Natural killer cell (primary cell): Measurements from ENCODE around the gene NOL4L. TPM values are rescaled to one million over a fixed set of nuclear protein-coding genes. Genes with fewer than 3 reads are reported as not detected.
"Not testable (repeated sequence)": the region's sequence is repeated elsewhere in the genome, so short reads cannot be mapped to it uniquely, and the experiment has no call there.

ENCODE experiments used
- ATAC-seq, 3 donors: fragments of 150-1000 bp in 2 of 3; fragments of 200-7000 bp in 1 of 3; cut with Tn5 transposase; 1 replicate in 1 of 3; 2 replicates in 2 of 3; pipeline ENCODE4 v1.10.0; 2021; ENCODE audit warnings: mild to moderate bottlenecking in 2 of 3, moderate library complexity in 2 of 3
- DNase-seq, 2 donors: peaks; one replicate each; pipeline versions ENCODE4 v3.0.0 to v3.0.0-alpha.2; 2013 to 2021; ENCODE audit warnings: mixed read lengths in 1 of 2
- H3K27ac ChIP-seq: one replicate; pipeline ENCODE4 v1.5.1; 2013; ENCODE audit warnings: mild to moderate bottlenecking, low read length
- H3K27me3 ChIP-seq: one replicate; pipeline ENCODE4 v1.6.1; 2013; ENCODE audit warnings: low read length; ENCODE audit not compliant: control insufficient read depth, insufficient read depth
- H3K36me3 ChIP-seq: one replicate; pipeline ENCODE4 v1.6.1; 2013; ENCODE audit warnings: low read length; ENCODE audit not compliant: control insufficient read depth, insufficient read depth
- H3K4me1 ChIP-seq: one replicate; pipeline ENCODE4 v1.6.1; 2013; ENCODE audit warnings: low read length; ENCODE audit not compliant: control insufficient read depth, insufficient read depth
- H3K4me3 ChIP-seq: one replicate; pipeline ENCODE4 v1.5.1; 2013; ENCODE audit warnings: low read length
- H3K9me3 ChIP-seq: one replicate; pipeline ENCODE4 v1.6.1; 2013; ENCODE audit warnings: low read length; ENCODE audit not compliant: control insufficient read depth, insufficient read depth
- H3K27ac Mint-ChIP-seq, 2 donors: one replicate each; pipeline ENCODE4 v1.8.0; 2022; ENCODE audit warnings: mild to moderate bottlenecking in 2 of 2, mixed read lengths in 2 of 2, moderate library complexity in 1 of 2
- H3K27me3 Mint-ChIP-seq, 2 donors: one replicate each; pipeline ENCODE4 v1.8.0; 2022; ENCODE audit warnings: low read depth in 2 of 2, mixed read lengths in 2 of 2
- H3K36me3 Mint-ChIP-seq: one replicate; pipeline ENCODE4 v1.8.0; 2022; ENCODE audit warnings: mixed read lengths
- H3K4me1 Mint-ChIP-seq, 2 donors: one replicate each; pipeline ENCODE4 v1.8.0; 2022; ENCODE audit warnings: mixed read lengths in 2 of 2
- H3K4me3 Mint-ChIP-seq: one replicate; pipeline ENCODE4 v1.8.0; 2022; ENCODE audit warnings: mild to moderate bottlenecking, moderate library complexity, mixed read lengths
- H3K9me3 Mint-ChIP-seq, 2 donors: one replicate each; pipeline ENCODE4 v1.8.0; 2022; ENCODE audit warnings: mixed read lengths in 2 of 2
- WGBS: methylation state at CpG from one replicate; pipeline ENCODE4 v1.1.7; 2013; ENCODE audit warnings: missing lambda C conversion rate; ENCODE audit not compliant: insufficient coverage; 5-methylcytosine and 5-hydroxymethylcytosine counted together
- intact Hi-C: fragments of 100-400 bp; cut with micrococcal nuclease; formaldehyde crosslinking; loops from one replicate; pipeline ENCODE4 v1.14.2; 2022
- total RNA-seq, 4 donors: library from RNA; stranded (reverse); fragments of 120-200 nt in 1 of 4; gene quantifications; one replicate each; pipeline versions ENCODE4 v1.2.3 to v1.2.4, GENCODE V29; 2013 to 2022
- TF ChIP-seq, protein P1 (sequence below): fragments of 200-600 bp; IDR thresholded peaks from one replicate; pipeline ENCODE4 v1.8.0; 2022; ENCODE audit warnings: antibody characterized with exemption

Gene NOL4L
- total RNA-seq, 3 donors from 2014 or later (not counting 1 experiment from before 2014, with no cell fraction given): 101 to 136 (median 114) TPM

DNA sequence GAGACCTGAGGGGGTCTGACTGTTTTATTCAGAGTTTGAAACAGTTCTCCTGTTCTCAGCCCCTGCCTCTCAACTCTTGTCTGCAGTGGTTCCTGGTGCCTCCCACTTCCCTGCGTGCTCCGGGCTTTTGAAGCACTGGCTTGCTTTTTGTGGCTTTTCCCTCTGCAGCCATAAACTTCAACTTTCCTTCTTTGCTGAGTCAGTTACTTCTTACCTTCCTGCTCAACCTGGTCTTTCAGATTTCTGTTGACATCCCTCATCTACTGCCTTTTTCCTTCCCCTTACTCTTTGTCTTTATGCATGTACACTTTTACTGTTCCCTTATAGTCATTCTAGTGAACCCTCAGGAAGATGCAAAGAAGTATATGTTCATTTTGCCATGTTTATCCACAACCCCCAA is 169.6 kb downstream of the NOL4L start:
- Mint-ChIP-seq H3K27me3 (no peaks in the 10 kb centered on the region), H3K9me3 (no peaks in the 10 kb centered on the region), H3K4me3 (no peak overlapping the region), H3K27ac (no peak overlapping the region), H3K4me1 (peaks cover 39 to 40% of the 10 kb centered on the region in 2 donors), H3K36me3 (no peaks in the 10 kb centered on the region)
- TF ChIP-seq, protein P1, sequence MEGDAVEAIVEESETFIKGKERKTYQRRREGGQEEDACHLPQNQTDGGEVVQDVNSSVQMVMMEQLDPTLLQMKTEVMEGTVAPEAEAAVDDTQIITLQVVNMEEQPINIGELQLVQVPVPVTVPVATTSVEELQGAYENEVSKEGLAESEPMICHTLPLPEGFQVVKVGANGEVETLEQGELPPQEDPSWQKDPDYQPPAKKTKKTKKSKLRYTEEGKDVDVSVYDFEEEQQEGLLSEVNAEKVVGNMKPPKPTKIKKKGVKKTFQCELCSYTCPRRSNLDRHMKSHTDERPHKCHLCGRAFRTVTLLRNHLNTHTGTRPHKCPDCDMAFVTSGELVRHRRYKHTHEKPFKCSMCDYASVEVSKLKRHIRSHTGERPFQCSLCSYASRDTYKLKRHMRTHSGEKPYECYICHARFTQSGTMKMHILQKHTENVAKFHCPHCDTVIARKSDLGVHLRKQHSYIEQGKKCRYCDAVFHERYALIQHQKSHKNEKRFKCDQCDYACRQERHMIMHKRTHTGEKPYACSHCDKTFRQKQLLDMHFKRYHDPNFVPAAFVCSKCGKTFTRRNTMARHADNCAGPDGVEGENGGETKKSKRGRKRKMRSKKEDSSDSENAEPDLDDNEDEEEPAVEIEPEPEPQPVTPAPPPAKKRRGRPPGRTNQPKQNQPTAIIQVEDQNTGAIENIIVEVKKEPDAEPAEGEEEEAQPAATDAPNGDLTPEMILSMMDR: no peak
- no peak overlapping the region for H3K4me3 ChIP-seq
- 36% methylated on average over 2 of the region's 2 CpGs for WGBS
- no peaks in the 10 kb centered on the region for H3K27me3 ChIP-seq
- intact Hi-C loops: no loop called here
- H3K4me1 ChIP-seq: peaks cover 4% of the 10 kb centered on the region
- H3K27ac ChIP-seq: no peak overlapping the region
- no peaks in the 10 kb centered on the region for H3K9me3 ChIP-seq
- no peak for ATAC-seq
- no peak for DNase-seq
- H3K36me3 ChIP-seq: peaks cover 2% of the 10 kb centered on the region

DNA sequence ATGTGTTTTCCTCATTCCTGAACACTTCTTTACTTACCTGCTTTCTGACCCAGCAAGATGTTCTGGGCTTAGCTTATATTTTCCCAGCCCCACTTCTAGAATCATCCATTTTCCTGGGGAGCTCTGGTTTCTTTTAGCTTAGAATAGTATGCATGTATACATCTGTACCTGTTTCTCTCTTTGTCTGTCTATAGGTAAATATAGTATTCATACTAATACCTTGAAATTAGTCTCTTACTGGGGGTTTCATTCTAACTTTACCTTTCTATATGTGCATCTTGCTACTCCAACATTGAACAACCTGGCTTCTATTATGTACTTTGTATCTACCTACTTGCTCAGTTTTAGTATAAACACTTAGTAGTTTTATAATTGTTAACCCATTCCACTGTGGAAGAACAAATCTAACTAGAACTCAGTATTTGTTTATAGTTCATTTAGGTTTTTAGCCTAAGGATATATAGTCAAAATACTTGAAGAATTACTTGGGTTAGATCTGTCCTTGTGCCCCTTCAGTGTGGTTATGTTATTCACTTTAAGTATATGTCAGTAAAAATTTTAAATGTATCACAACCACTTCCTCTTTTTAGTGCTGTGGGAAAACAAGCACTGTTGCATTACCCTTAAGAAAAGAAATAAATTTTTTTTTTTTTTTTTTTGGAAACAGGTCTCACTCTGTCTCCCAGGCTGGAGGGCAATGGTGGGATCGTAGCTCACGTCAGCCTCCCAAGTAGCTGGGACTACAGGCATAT is 173.0 kb downstream of the NOL4L start:
- TF ChIP-seq, protein P1: no peak
- Mint-ChIP-seq H3K27me3 (no peaks in the 10 kb centered on the region), H3K4me1 (peaks cover 44 to 47% of the 10 kb centered on the region in 2 donors), H3K36me3 (no peaks in the 10 kb centered on the region), H3K27ac (peak overlapping the region in 1 of 2 donors; percentile 50), H3K9me3 (no peaks in the 10 kb centered on the region), H3K4me3 (no peak overlapping the region)
- Histone ChIP-seq H3K27ac (no peak overlapping the region), H3K27me3 (no peaks in the 10 kb centered on the region), H3K9me3 (no peaks in the 10 kb centered on the region), H3K4me3 (no peak overlapping the region), H3K4me1 (peaks cover 13% of the 10 kb centered on the region), H3K36me3 (peaks cover 2% of the 10 kb centered on the region)
- intact Hi-C loops: no loop called here
- no peak for DNase-seq
- peak in 1 of 3 donors; percentile 38 for ATAC-seq
- 41% methylated on average over 2 of the region's 2 CpGs for WGBS

DNA sequence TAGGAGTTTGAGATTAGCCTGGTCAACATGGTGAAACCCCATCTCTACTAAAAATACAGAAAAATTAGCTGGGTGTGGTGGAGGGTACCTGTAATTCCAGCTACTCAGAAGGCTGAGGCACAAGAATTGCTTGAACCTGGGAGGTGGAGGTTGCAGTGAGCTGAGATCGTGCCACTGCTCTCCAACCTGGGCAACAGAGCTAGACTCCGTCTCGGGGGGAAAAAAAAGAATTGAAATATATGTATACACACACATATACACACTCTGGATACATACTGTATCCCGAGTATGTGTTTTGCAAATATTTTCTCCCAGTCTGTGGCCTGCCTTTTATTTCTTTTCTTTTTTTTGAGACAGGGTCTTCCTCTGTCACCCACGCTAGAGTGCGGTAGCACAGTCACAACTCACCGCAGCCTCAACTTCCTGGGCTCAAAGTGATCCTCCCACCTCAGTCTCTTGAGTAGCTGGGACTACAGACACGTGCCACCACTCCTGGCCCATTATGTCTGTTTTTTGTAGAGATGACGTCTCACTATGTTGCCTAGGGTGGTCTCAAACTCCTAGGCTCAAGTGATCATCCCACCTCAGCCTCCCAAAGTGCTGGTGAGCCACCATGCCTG is 177.9 kb downstream of the NOL4L start:
- Mint-ChIP-seq H3K4me1 (peaks cover 28 to 40% of the 10 kb centered on the region in 2 donors), H3K4me3 (peak overlapping the region; percentile 56), H3K27ac (peak overlapping the region; percentile 59 to 82)
- H3K9me3 Mint-ChIP-seq, H3K4me3 ChIP-seq, H3K27me3 Mint-ChIP-seq, H3K9me3 ChIP-seq, H3K36me3 ChIP-seq, H3K27me3 ChIP-seq, H3K27ac ChIP-seq, intact Hi-C loops, H3K36me3 Mint-ChIP-seq: not testable (repeated sequence)
- H3K4me1 ChIP-seq: peaks cover 12% of the 10 kb centered on the region
- DNase-seq (peak; percentile 21 to 81), ATAC-seq (peak; percentile 80 to 96 (median 93))
- 46% methylated on average over 6 of the region's 9 CpGs for WGBS

DNA sequence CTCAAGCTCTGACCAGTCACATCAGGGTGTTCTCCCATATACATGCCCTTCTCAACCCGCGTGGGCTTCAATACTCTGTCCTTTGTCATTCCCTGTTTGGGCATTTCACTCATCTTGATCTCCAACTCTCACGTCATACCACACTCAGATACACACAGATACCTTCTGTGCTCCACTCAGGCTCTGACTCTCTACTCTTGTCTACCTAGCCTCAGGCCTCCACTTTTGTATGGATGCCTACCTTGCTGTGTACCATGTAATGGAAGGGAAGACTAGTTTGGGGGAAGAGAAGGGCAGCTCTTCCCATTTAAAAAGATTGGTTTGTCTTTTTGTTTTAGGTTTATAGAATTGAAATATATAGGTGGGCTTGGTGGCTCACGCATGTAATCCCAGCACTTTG is 178.4 kb downstream of the NOL4L start:
- H3K27ac ChIP-seq: no peak overlapping the region
- DNase-seq (no peak), ATAC-seq (no peak)
- TF ChIP-seq, protein P1: no peak
- intact Hi-C loops: no loop called here
- no peaks in the 10 kb centered on the region for H3K9me3 ChIP-seq
- no peaks in the 10 kb centered on the region for H3K27me3 ChIP-seq
- H3K36me3 ChIP-seq: peaks cover 2% of the 10 kb centered on the region
- H3K4me3 ChIP-seq: no peak overlapping the region
- peaks cover 12% of the 10 kb centered on the region for H3K4me1 ChIP-seq
- Mint-ChIP-seq H3K4me3 (no peak overlapping the region), H3K9me3 (no peaks in the 10 kb centered on the region), H3K27me3 (no peaks in the 10 kb centered on the region), H3K27ac (peak overlapping the region in 1 of 2 donors; percentile 82), H3K36me3 (no peaks in the 10 kb centered on the region), H3K4me1 (peaks cover 23 to 35% of the 10 kb centered on the region in 2 donors)
- 100% methylated on average over 4 of the region's 4 CpGs for WGBS
